ENCODE measurements around the gene TOMM22. TPM values are rescaled to one million over a fixed set of nuclear protein-coding genes. Genes with fewer than 3 reads are reported as not detected.

The TOMM22 gene
- total RNA-seq: 103 and 142 TPM in 2 replicates

GRCh38 chr22:38681582-38682335, at the start of gene TOMM22:
TSS of gene TOMM22 (plus strand) at chr22:38681957. CDS start at chr22:38681979, 22 bp downstream.

GRCh38 chr22:38656256-38657044, 25.3 kb upstream of the TOMM22 start, which contains the start of the genes CBY1 and FAM227A:
TSS of gene CBY1 (plus strand) at chr22:38656638. CDS start at chr22:38668055, 11,417 bp downstream.
TSS of gene FAM227A (minus strand) at chr22:38656392. CDS start at chr22:38650168, 6,224 bp downstream.

GRCh38 chr22:38700789-38701628, 19.3 kb downstream of the TOMM22 start, which contains the start of gene JOSD1:
TSS of gene JOSD1 (minus strand) at chr22:38700943. CDS start at chr22:38699987, 956 bp downstream.

GRCh38 chr22:38705235-38706100, 23.7 kb downstream of the TOMM22 start, which contains the start of gene GTPBP1:
TSS of gene GTPBP1 (plus strand) at chr22:38705944. CDS start at chr22:38705956, 12 bp downstream.

Other genes with a start within 250 kb of the TOMM22 start
- not detected in 2 replicates for gene KCNJ4, start 226.8 kb upstream of the TOMM22 start, total RNA-seq
- 25.5 and 80.2 TPM in 2 replicates for gene KDELR3, start 213.9 kb upstream of the TOMM22 start, total RNA-seq
- 394 and 520 TPM in 2 replicates for gene DDX17, start 175.6 kb upstream of the TOMM22 start, total RNA-seq
- 1.6 and 3.6 TPM in 2 replicates for gene DMC1, start 111.8 kb upstream of the TOMM22 start, total RNA-seq
- 2.9 and 4.6 TPM in 2 replicates for gene FAM227A, start 25.6 kb upstream of the TOMM22 start, total RNA-seq
- 23.7 and 24.5 TPM in 2 replicates for gene CBY1, start 25.3 kb upstream of the TOMM22 start, total RNA-seq
- gene JOSD1, start 19.0 kb downstream of the TOMM22 start, total RNA-seq: 63.7 and 79.8 TPM in 2 replicates
- 24.7 and 31.0 TPM in 2 replicates for gene GTPBP1, start 24.0 kb downstream of the TOMM22 start, total RNA-seq
- gene SUN2, start 74.0 kb downstream of the TOMM22 start, total RNA-seq: 78.4 and 134 TPM in 2 replicates
- gene DNAL4, start 112.2 kb downstream of the TOMM22 start, total RNA-seq: 13.5 and 17.5 TPM in 2 replicates
- gene NPTXR, start 162.1 kb downstream of the TOMM22 start, total RNA-seq: 0.32 and 0.46 TPM in 2 replicates
- 28.3 and 31.6 TPM in 2 replicates for gene CBX6, start 190.3 kb downstream of the TOMM22 start, total RNA-seq

Measured in epithelial cell of umbilical artery (primary cell).